Astrocyte (in vitro differentiated cells and primary cell): Measurements from ENCODE around the gene UBE4B. TPM values are rescaled to one million over a fixed set of nuclear protein-coding genes. Genes with fewer than 3 reads are reported as not detected.

Experiments
- DNase-seq: peaks from one replicate; pipeline ENCODE4 v3.0.0-alpha.2; 2010; ENCODE audit warnings: low read depth
- FAIRE-seq: peaks from 2 replicates; lab custom pipeline; 2011; peaks lifted over from hg19 to GRCh38; lab: Jason Lieb, UNC
- H2AFZ ChIP-seq: 2 replicates; pipeline ENCODE4 v1.6.0; 2012; ENCODE audit warnings: low read depth, low read length, inconsistent platforms
- H3K27ac ChIP-seq: 2 replicates; pipeline ENCODE4 v1.5.1; 2011; ENCODE audit warnings: low read depth, low read length, inconsistent platforms
- H3K27me3 ChIP-seq: 2 replicates; pipeline ENCODE4 v1.6.0; 2011; ENCODE audit warnings: low read length, inconsistent platforms; ENCODE audit not compliant: insufficient read depth
- H3K36me3 ChIP-seq: 2 replicates; pipeline ENCODE4 v1.5.1; 2011; ENCODE audit warnings: low read length, inconsistent platforms; ENCODE audit not compliant: insufficient read depth
- H3K4me1 ChIP-seq: 2 replicates; pipeline ENCODE4 v1.5.1; 2011; ENCODE audit warnings: low read length, inconsistent platforms; ENCODE audit not compliant: insufficient read depth
- H3K4me2 ChIP-seq: 2 replicates; pipeline ENCODE4 v1.6.0; 2012; ENCODE audit warnings: low read length, inconsistent platforms
- H3K4me3 ChIP-seq: 2 replicates; pipeline ENCODE4 v1.5.1; 2011; ENCODE audit warnings: low read depth, mild to moderate bottlenecking, low read length, inconsistent platforms; ENCODE audit not compliant: insufficient read depth
- H3K79me2 ChIP-seq: 2 replicates; pipeline ENCODE4 v1.6.0; 2012; ENCODE audit warnings: mild to moderate bottlenecking, low read length, inconsistent platforms; ENCODE audit not compliant: insufficient read depth
- H3K9ac ChIP-seq: 2 replicates; pipeline ENCODE4 v1.6.0; 2012; ENCODE audit warnings: mild to moderate bottlenecking, low read length, inconsistent platforms
- H3K9me3 ChIP-seq: 2 replicates; pipeline ENCODE4 v1.5.1; 2012; ENCODE audit warnings: low read depth, mild to moderate bottlenecking, low read length, inconsistent platforms; ENCODE audit not compliant: insufficient read depth
- H4K20me1 ChIP-seq: 2 replicates; pipeline ENCODE4 v1.6.0; 2012; ENCODE audit warnings: low read length, inconsistent platforms; ENCODE audit not compliant: insufficient read depth
- H3K27ac Mint-ChIP-seq: one replicate; pipeline ENCODE4 v1.8.0; 2021; ENCODE audit warnings: mild to moderate bottlenecking, mixed read lengths; ENCODE audit not compliant: unreplicated experiment
- H3K27me3 Mint-ChIP-seq: one replicate; pipeline ENCODE4 v1.8.0; 2021; ENCODE audit warnings: low read depth, mixed read lengths; ENCODE audit not compliant: unreplicated experiment
- H3K36me3 Mint-ChIP-seq: one replicate; pipeline ENCODE4 v1.8.0; 2021; ENCODE audit warnings: low read depth, mixed read lengths; ENCODE audit not compliant: unreplicated experiment
- H3K4me1 Mint-ChIP-seq: one replicate; pipeline ENCODE4 v1.8.0; 2021; ENCODE audit warnings: low read depth, mixed read lengths; ENCODE audit not compliant: unreplicated experiment
- H3K4me3 Mint-ChIP-seq: one replicate; pipeline ENCODE4 v1.8.0; 2021; ENCODE audit warnings: mild to moderate bottlenecking, moderate library complexity, mixed read lengths; ENCODE audit not compliant: unreplicated experiment
- H3K9me3 Mint-ChIP-seq: one replicate; pipeline ENCODE4 v1.8.0; 2021; ENCODE audit warnings: mild to moderate bottlenecking, mixed read lengths; ENCODE audit not compliant: unreplicated experiment
- EZH2 ChIP-seq: IDR thresholded peaks from 2 replicates; pipeline ENCODE4 v1.6.1; 2012; ENCODE audit warnings: mild to moderate bottlenecking, low read length, inconsistent platforms; ENCODE audit not compliant: insufficient read depth
- total RNA-seq: library from RNA; stranded (reverse); gene quantifications from 2 replicates; pipeline ENCODE4 v1.2.1, GENCODE V29; 2021
- TF ChIP-seq, protein P1 (sequence below): IDR thresholded peaks from 2 replicates; pipeline ENCODE4 v1.5.1; 2011; ENCODE audit warnings: low read depth, mild to moderate bottlenecking, inconsistent platforms, low read length, moderate library complexity; ENCODE audit not compliant: insufficient read depth

The UBE4B gene
- total RNA-seq, 1 donor from 2014 or later, result 41.5 TPM

DNA sequence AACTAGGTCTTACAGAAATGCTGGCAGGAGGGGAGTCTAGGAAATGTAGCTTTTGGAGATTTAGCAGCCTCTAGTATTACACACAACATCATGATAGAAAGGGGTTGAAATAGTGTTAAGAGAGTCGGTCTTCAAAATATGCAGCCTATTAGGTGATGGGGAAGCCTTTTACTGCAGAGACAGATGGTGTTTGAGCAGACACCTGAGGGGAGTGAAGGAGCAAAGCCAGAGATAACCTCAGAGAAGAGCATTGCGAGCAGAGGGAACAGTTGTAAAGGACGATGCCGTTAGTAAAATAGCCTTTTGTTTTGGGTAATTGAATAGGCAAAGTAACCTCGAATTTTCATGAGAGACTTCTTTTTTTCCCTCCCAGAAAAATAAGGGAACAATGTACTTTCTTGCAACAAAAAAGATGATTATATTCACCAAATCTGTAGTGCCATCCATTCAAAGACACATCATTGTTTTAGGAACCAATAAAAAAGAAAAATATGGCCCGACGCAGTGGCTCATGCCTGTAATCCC, 111.3 kb downstream of the UBE4B start:
- Histone ChIP-seq H3K4me1 (no peaks in the 10 kb centered on the region), H3K9ac (no peak overlapping the region), H2AFZ (no peak overlapping the region), H3K27ac (no peak overlapping the region), H3K79me2 (no peaks in the 10 kb centered on the region), H4K20me1 (no peaks in the 10 kb centered on the region), H3K4me2 (no peak overlapping the region), H3K4me3 (no peak overlapping the region), H3K36me3 (peaks cover 2% of the 10 kb centered on the region), H3K27me3 (no peaks in the 10 kb centered on the region), H3K9me3 (no peaks in the 10 kb centered on the region)
- no peaks in the 10 kb centered on the region for H3K4me1 Mint-ChIP-seq
- H3K9me3 Mint-ChIP-seq, result no peaks in the 10 kb centered on the region
- no peaks in the 10 kb centered on the region for H3K27me3 Mint-ChIP-seq
- DNase-seq (no peak), FAIRE-seq (no peak)
- no peak overlapping the region for H3K4me3 Mint-ChIP-seq
- TF ChIP-seq EZH2, result no peak
- TF ChIP-seq, protein P1, sequence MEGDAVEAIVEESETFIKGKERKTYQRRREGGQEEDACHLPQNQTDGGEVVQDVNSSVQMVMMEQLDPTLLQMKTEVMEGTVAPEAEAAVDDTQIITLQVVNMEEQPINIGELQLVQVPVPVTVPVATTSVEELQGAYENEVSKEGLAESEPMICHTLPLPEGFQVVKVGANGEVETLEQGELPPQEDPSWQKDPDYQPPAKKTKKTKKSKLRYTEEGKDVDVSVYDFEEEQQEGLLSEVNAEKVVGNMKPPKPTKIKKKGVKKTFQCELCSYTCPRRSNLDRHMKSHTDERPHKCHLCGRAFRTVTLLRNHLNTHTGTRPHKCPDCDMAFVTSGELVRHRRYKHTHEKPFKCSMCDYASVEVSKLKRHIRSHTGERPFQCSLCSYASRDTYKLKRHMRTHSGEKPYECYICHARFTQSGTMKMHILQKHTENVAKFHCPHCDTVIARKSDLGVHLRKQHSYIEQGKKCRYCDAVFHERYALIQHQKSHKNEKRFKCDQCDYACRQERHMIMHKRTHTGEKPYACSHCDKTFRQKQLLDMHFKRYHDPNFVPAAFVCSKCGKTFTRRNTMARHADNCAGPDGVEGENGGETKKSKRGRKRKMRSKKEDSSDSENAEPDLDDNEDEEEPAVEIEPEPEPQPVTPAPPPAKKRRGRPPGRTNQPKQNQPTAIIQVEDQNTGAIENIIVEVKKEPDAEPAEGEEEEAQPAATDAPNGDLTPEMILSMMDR, result no peak
- no peak overlapping the region for H3K27ac Mint-ChIP-seq
- peaks cover 16% of the 10 kb centered on the region for H3K36me3 Mint-ChIP-seq

DNA sequence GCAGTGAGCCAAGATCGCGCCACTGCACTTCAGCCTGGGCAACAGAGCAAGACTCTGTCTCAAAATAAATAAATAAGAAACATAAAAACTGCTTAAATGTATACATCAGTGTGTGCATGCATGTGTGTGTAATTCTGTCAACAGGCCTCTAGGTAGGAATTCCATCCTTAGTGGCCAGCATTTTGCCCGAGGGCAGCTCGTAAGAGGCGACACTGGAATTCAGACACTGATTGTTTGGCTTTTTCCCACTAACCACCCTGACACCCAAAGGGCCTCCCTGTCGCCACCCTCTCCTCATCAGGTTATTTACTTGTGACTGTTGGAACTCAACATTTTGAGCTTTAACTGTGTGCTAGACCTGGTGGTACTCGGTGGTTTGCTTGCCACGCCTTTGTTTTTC, 113.6 kb downstream of the UBE4B start:
- H3K9me3 ChIP-seq, result no peaks in the 10 kb centered on the region
- Mint-ChIP-seq H3K9me3 (no peaks in the 10 kb centered on the region), H3K27ac (no peak overlapping the region)

DNA sequence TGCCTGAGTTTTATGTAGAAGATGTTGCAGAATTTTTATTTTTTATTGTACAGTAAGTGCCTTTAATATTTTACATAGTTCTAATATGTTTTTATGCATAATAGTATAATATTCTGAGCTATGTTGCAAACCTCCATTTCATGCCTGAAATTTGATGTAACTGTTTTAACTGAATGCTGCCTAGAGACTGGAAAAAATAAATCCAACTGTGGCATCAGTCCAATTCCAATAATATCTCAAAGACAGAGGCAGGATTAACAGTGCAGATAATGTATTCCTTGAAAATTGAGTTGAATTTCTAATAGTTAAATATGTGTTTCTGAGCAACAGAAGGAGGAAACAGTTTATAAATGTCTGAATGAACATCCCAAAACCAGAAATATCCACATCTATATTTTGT, 116.5 kb downstream of the UBE4B start:
- H3K79me2 ChIP-seq, result no peaks in the 10 kb centered on the region
- H4K20me1 ChIP-seq, result no peaks in the 10 kb centered on the region
- H3K4me1 ChIP-seq, result no peaks in the 10 kb centered on the region
- no peak overlapping the region for H3K27ac ChIP-seq
- TF ChIP-seq EZH2, result no peak
- TF ChIP-seq, protein P1, result no peak
- DNase-seq (no peak), FAIRE-seq (no peak)
- no peak overlapping the region for H3K4me3 Mint-ChIP-seq
- H3K9me3 Mint-ChIP-seq, result no peaks in the 10 kb centered on the region
- no peak overlapping the region for H3K4me3 ChIP-seq
- no peaks in the 10 kb centered on the region for H3K27me3 Mint-ChIP-seq
- no peak overlapping the region for H2AFZ ChIP-seq
- H3K36me3 Mint-ChIP-seq, result peaks cover 12% of the 10 kb centered on the region
- H3K27me3 ChIP-seq, result no peaks in the 10 kb centered on the region
- no peak overlapping the region for H3K9ac ChIP-seq
- peaks cover 4% of the 10 kb centered on the region for H3K36me3 ChIP-seq
- H3K4me2 ChIP-seq, result no peak overlapping the region
- no peaks in the 10 kb centered on the region for H3K9me3 ChIP-seq
- H3K4me1 Mint-ChIP-seq, result no peaks in the 10 kb centered on the region
- H3K27ac Mint-ChIP-seq, result no peak overlapping the region

More for the DNA sequence above, 113.6 kb downstream of the UBE4B start:
- Histone ChIP-seq H3K4me2 (no peak overlapping the region), H3K4me3 (no peak overlapping the region), H3K27ac (no peak overlapping the region), H3K79me2 (no peaks in the 10 kb centered on the region), H3K27me3 (no peaks in the 10 kb centered on the region), H4K20me1 (no peaks in the 10 kb centered on the region), H2AFZ (no peak overlapping the region), H3K36me3 (peaks cover 2% of the 10 kb centered on the region), H3K4me1 (no peaks in the 10 kb centered on the region), H3K9ac (no peak overlapping the region)
- no peak overlapping the region for H3K4me3 Mint-ChIP-seq
- TF ChIP-seq, protein P1, result no peak
- no peak for TF ChIP-seq EZH2
- H3K27me3 Mint-ChIP-seq, result no peaks in the 10 kb centered on the region
- DNase-seq (no peak), FAIRE-seq (no peak)
- H3K36me3 Mint-ChIP-seq, result peaks cover 12% of the 10 kb centered on the region
- H3K4me1 Mint-ChIP-seq, result no peaks in the 10 kb centered on the region
